Memory B cell (primary cell): Measurements from ENCODE around the gene CDYL.

Experiments
- ATAC-seq: fragments of 150-1000 bp; cut with Tn5 transposase; 2 replicates; pipeline ENCODE4 v1.10.0; 2021; ENCODE audit warnings: low read depth, mild to moderate bottlenecking, moderate library complexity
- DNase-seq, 2 donors: peaks; one replicate each; pipeline ENCODE4 v3.0.0; 2022; ENCODE audit warnings: low spot score in 2 of 2
- H3K27ac Mint-ChIP-seq: one replicate; pipeline ENCODE4 v1.8.0; 2022; ENCODE audit warnings: mild to moderate bottlenecking, moderate library complexity, mixed read lengths
- H3K27me3 Mint-ChIP-seq: one replicate; pipeline ENCODE4 v1.8.0; 2022; ENCODE audit warnings: mixed read lengths
- H3K36me3 Mint-ChIP-seq: one replicate; pipeline ENCODE4 v1.8.0; 2022; ENCODE audit warnings: mild to moderate bottlenecking, mixed read lengths
- H3K4me1 Mint-ChIP-seq: one replicate; pipeline ENCODE4 v1.8.0; 2022; ENCODE audit warnings: mixed read lengths
- H3K4me3 Mint-ChIP-seq: one replicate; pipeline ENCODE4 v1.8.0; 2022; ENCODE audit warnings: mild to moderate bottlenecking, moderate library complexity, mixed read lengths
- H3K9me3 Mint-ChIP-seq: one replicate; pipeline ENCODE4 v1.8.0; 2022; ENCODE audit warnings: mixed read lengths

The CDYL gene

GRCh38 chr6:4948781-4949450 is 172.7 kb downstream of the CDYL start:
- H3K27me3 Mint-ChIP-seq = no peaks in the 10 kb centered on the region
- H3K9me3 Mint-ChIP-seq = no peaks in the 10 kb centered on the region
- peaks cover 35% of the 10 kb centered on the region for H3K36me3 Mint-ChIP-seq
- DNase-seq = no peak
- no peak overlapping the region for H3K27ac Mint-ChIP-seq
- no peak overlapping the region for H3K4me3 Mint-ChIP-seq
- no peaks in the 10 kb centered on the region for H3K4me1 Mint-ChIP-seq
- no peak for ATAC-seq

- H3K4me1 Mint-ChIP-seq = no peaks in the 10 kb centered on the region
- no peak for ATAC-seq
- no peaks in the 10 kb centered on the region for H3K27me3 Mint-ChIP-seq
- no peak overlapping the region for H3K4me3 Mint-ChIP-seq
- H3K27ac Mint-ChIP-seq = peak overlapping the region; percentile 86
- no peak for DNase-seq
- peaks cover 34% of the 10 kb centered on the region for H3K36me3 Mint-ChIP-seq
- H3K9me3 Mint-ChIP-seq = no peaks in the 10 kb centered on the region
These were observed 173.9 kb downstream of the CDYL start for GRCh38 chr6:4950076-4950475.

- no peaks in the 10 kb centered on the region for H3K27me3 Mint-ChIP-seq
- no peak for DNase-seq
- ATAC-seq = no peak
- no peak overlapping the region for H3K27ac Mint-ChIP-seq
- H3K4me3 Mint-ChIP-seq = no peak overlapping the region
- H3K4me1 Mint-ChIP-seq = no peaks in the 10 kb centered on the region
- H3K36me3 Mint-ChIP-seq = peaks cover 35% of the 10 kb centered on the region
- no peaks in the 10 kb centered on the region for H3K9me3 Mint-ChIP-seq
These were observed 174.8 kb downstream of the CDYL start for GRCh38 chr6:4950836-4951533.

GRCh38 chr6:4953440-4953839 is 177.2 kb downstream of the CDYL start:
- H3K27me3 Mint-ChIP-seq = no peaks in the 10 kb centered on the region
- H3K4me1 Mint-ChIP-seq = no peaks in the 10 kb centered on the region
- no peaks in the 10 kb centered on the region for H3K9me3 Mint-ChIP-seq
- H3K27ac Mint-ChIP-seq = no peak overlapping the region
- ATAC-seq (no peak), DNase-seq (no peak)
- H3K4me3 Mint-ChIP-seq = no peak overlapping the region
- peaks cover 36% of the 10 kb centered on the region for H3K36me3 Mint-ChIP-seq

- ATAC-seq = no peak
- no peak overlapping the region for H3K27ac Mint-ChIP-seq
- no peaks in the 10 kb centered on the region for H3K4me1 Mint-ChIP-seq
- H3K9me3 Mint-ChIP-seq = peaks cover 1% of the 10 kb centered on the region
- no peak overlapping the region for H3K4me3 Mint-ChIP-seq
- no peaks in the 10 kb centered on the region for H3K27me3 Mint-ChIP-seq
- DNase-seq = no peak
- peaks cover 22% of the 10 kb centered on the region for H3K36me3 Mint-ChIP-seq
These were observed 180.4 kb downstream of the CDYL start for GRCh38 chr6:4956625-4957024.

GRCh38 chr6:4957521-4958231 is 181.5 kb downstream of the CDYL start:
- DNase-seq (no peak), ATAC-seq (no peak)
- Mint-ChIP-seq H3K36me3 (peaks cover 15% of the 10 kb centered on the region), H3K27ac (no peak overlapping the region), H3K27me3 (no peaks in the 10 kb centered on the region), H3K4me1 (no peaks in the 10 kb centered on the region), H3K4me3 (no peak overlapping the region), H3K9me3 (peaks cover 1% of the 10 kb centered on the region)

- Mint-ChIP-seq H3K9me3 (peaks cover 1% of the 10 kb centered on the region), H3K36me3 (peaks cover 15% of the 10 kb centered on the region), H3K27ac (no peak overlapping the region), H3K4me1 (no peaks in the 10 kb centered on the region), H3K4me3 (no peak overlapping the region), H3K27me3 (no peaks in the 10 kb centered on the region)
- DNase-seq (no peak), ATAC-seq (no peak)
These were observed 182.4 kb downstream of the CDYL start for GRCh38 chr6:4958624-4959023.

- Mint-ChIP-seq H3K36me3 (no peaks in the 10 kb centered on the region), H3K27me3 (peaks cover 5% of the 10 kb centered on the region), H3K27ac (no peak overlapping the region), H3K4me3 (no peak overlapping the region), H3K9me3 (peaks cover 1% of the 10 kb centered on the region), H3K4me1 (no peaks in the 10 kb centered on the region)
- no peak for DNase-seq
- ATAC-seq = no peak
These were observed 185.3 kb downstream of the CDYL start for GRCh38 chr6:4961322-4962168.

GRCh38 chr6:4962905-4963304 is 186.7 kb downstream of the CDYL start:
- ATAC-seq = no peak
- H3K4me3 Mint-ChIP-seq = no peak overlapping the region
- no peaks in the 10 kb centered on the region for H3K4me1 Mint-ChIP-seq
- H3K36me3 Mint-ChIP-seq = no peaks in the 10 kb centered on the region
- peaks cover 1% of the 10 kb centered on the region for H3K9me3 Mint-ChIP-seq
- no peak for DNase-seq
- H3K27ac Mint-ChIP-seq = no peak overlapping the region
- peaks cover 5% of the 10 kb centered on the region for H3K27me3 Mint-ChIP-seq

- Mint-ChIP-seq H3K9me3 (peaks cover 1% of the 10 kb centered on the region), H3K27me3 (peaks cover 7% of the 10 kb centered on the region), H3K36me3 (no peaks in the 10 kb centered on the region), H3K27ac (no peak overlapping the region), H3K4me3 (no peak overlapping the region), H3K4me1 (no peaks in the 10 kb centered on the region)
- ATAC-seq (no peak), DNase-seq (no peak)
These were observed 188.7 kb downstream of the CDYL start for GRCh38 chr6:4964675-4965561.

GRCh38 chr6:4965562-4966389 is 189.6 kb downstream of the CDYL start:
- ATAC-seq (no peak), DNase-seq (no peak)
- no peaks in the 10 kb centered on the region for H3K4me1 Mint-ChIP-seq
- no peaks in the 10 kb centered on the region for H3K36me3 Mint-ChIP-seq
- H3K27me3 Mint-ChIP-seq = peaks cover 7% of the 10 kb centered on the region
- peaks cover 1% of the 10 kb centered on the region for H3K9me3 Mint-ChIP-seq
- H3K4me3 Mint-ChIP-seq = no peak overlapping the region
- no peak overlapping the region for H3K27ac Mint-ChIP-seq

- H3K36me3 Mint-ChIP-seq = no peaks in the 10 kb centered on the region
- no peak overlapping the region for H3K27ac Mint-ChIP-seq
- peaks cover 11% of the 10 kb centered on the region for H3K27me3 Mint-ChIP-seq
- DNase-seq (no peak), ATAC-seq (no peak)
- no peak overlapping the region for H3K4me3 Mint-ChIP-seq
- H3K4me1 Mint-ChIP-seq = no peaks in the 10 kb centered on the region
- no peaks in the 10 kb centered on the region for H3K9me3 Mint-ChIP-seq
These were observed 191.3 kb downstream of the CDYL start for GRCh38 chr6:4967301-4968030.
